ENCODE measurements around the gene FBLN5.
"Not testable (repeated sequence)": the region's sequence is repeated elsewhere in the genome, so short reads cannot be mapped to it uniquely, and the experiment has no call there.

FBLN5 gene

DNA sequence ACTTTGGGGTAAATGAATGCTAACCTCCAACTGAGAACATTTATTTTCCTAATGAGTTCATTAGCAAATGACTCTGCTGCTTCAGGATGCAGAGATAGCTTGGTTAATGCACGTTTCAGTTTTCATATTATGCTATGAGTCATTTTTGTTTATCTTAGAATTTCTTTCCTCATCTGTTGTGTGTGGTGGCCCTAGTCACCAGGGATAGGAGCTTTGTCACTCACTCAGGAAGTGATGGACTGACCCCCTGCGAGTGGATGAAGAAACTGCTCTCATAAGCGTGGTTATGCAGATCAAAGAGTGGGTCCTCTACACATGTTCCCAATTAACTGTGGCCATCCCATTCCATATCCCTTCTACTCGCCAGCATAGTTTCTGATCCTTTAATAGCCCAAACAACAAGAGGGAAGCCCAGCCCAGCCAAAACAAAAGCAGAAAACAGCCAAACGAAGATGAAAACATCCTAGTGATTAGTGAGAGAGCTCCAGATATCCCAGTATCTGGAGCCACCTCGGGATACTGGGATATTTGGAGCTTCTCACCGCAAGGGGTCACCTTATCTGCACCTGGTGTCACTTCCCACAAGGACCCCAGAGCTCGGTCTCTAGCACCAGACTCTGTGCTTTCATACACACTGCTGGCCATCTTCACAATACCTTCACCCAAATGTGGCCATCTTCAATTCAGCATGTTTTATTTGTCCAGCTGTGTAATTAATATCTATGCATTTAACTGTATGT lies 88.8 kb downstream of the FBLN5 start:
- Histone ChIP-seq H3K36me3 (no peaks in the 10 kb centered on the region), H3K9me3 (no peaks in the 10 kb centered on the region), H3K4me1 (peaks cover 9% of the 10 kb centered on the region), H4K20me1 (no peaks in the 10 kb centered on the region), H3K9ac (no peak overlapping the region), H3K4me2 (no peak overlapping the region), H3K27me3 (no peaks in the 10 kb centered on the region), H3K27ac (no peak overlapping the region), H3K4me3 (no peak overlapping the region)
- no peak for TF ChIP-seq Cebpa-rat (IDR thresholded peaks at IDR 0.05)

DNA sequence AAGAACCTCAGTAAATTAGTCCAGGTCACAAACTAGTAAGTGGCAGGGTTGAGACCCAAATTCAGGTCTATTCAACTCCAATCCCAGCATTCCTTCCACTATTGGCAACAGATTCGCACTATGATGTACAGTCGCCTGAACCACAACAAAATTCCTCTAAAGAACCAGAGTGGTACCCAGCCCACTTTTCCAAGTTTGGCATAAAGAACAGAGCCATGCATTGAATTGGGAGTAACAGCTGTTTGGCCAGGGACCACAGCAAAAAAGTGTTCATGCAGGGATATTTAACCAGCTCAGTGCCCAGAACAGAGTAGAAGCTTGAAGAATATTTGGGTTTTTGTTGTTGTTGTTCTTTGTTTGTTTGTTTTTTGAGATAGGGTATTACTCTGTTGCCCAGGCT lies 89.9 kb downstream of the FBLN5 start:
- Histone ChIP-seq H3K27me3 (no peaks in the 10 kb centered on the region), H3K9ac (no peak overlapping the region), H3K36me3 (no peaks in the 10 kb centered on the region), H3K4me1 (peaks cover 9% of the 10 kb centered on the region), H3K4me2 (no peak overlapping the region), H4K20me1 (no peaks in the 10 kb centered on the region), H3K4me3 (no peak overlapping the region), H3K9me3 (no peaks in the 10 kb centered on the region), H3K27ac (no peak overlapping the region)
- no peak for TF ChIP-seq Cebpa-rat (IDR thresholded peaks at IDR 0.05)

DNA sequence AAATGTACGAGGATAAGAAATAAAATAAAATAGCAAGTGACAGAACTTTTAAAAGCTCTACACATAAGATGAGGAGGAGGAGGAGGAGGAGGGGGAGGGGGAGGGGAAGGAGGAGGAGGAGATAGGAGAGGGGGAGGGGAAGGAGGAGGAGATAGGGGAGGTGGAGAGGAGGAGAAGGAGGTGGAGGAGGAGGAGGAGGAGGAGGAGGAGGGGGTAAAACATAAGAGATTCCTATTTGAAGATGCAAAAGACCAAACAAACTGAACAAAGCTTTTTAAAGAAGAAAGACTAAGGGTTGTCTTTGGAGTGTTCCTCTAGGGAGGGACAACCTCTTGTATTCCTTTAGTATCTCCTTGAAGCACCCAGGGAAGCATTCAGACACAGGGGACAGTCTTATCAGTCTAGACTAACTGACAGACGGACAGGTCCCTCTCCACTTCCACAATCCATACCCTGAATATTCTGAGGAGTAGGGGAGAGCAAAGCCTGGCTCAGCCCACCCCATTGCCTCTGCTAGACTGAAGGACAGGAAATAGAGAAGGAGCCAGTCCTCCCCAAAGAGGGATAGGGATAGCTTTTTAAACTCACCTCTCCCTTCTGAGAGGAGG lies 93.1 kb downstream of the FBLN5 start:
- H3K4me1 ChIP-seq = no peaks in the 10 kb centered on the region
- H3K27me3 ChIP-seq = no peaks in the 10 kb centered on the region
- no peak overlapping the region for H3K27ac ChIP-seq
- no peaks in the 10 kb centered on the region for H4K20me1 ChIP-seq
- H3K4me3 ChIP-seq = no peak overlapping the region
- H3K9me3 ChIP-seq = no peaks in the 10 kb centered on the region
- no peak overlapping the region for H3K4me2 ChIP-seq
- H3K9ac ChIP-seq = no peak overlapping the region
- H3K36me3 ChIP-seq = no peaks in the 10 kb centered on the region
- no peak for TF ChIP-seq Cebpa-rat (IDR thresholded peaks at IDR 0.05)

DNA sequence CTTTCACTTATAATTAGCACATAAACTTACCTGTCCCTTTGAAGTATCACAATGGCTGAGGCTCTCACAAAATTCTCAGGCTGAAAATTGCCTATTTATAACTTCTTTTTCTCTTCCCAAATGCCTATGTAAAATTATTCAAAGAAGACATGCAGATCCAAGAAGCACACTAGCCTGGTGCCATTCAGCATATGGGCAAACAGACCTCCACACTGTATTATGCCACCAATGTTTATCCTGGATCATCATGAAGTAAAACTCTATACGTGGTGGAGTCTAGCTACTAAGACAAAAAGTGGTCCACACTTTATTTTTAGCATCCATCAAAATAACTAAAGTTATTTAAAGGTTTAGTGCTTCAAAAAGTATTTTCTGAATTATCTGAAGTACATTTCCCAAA lies 95.9 kb downstream of the FBLN5 start:
- no peak for TF ChIP-seq Cebpa-rat (IDR thresholded peaks at IDR 0.05)
- Histone ChIP-seq H3K9ac (no peak overlapping the region), H4K20me1 (no peaks in the 10 kb centered on the region)

DNA sequence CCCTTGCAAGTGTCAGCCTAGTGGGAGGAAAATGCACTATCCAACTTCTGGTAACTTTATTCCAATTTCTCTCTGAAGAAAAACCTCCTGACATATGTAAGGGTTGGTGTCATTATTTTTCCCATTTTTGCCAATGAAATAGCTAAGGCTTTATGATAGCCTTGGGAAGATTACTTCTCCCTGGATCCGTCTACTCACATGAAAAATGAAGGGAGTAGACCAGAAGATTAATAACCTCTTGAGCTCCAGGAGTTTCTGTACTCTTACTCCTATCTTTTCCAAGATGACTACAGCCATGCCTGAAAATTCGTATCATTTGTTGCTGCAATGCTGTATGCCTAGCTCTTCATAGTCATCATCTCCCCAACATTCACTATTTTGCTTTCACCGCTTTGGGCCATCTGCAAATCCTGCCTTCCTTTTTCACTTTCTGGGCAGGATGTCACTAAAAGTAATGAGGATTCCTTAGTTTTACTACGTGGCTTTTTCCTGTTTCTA lies 98.9 kb downstream of the FBLN5 start:
- H3K9me3 ChIP-seq = no peaks in the 10 kb centered on the region

More for the DNA sequence above, 95.9 kb downstream of the FBLN5 start:
- Histone ChIP-seq H3K4me3 (no peak overlapping the region), H3K4me2 (no peak overlapping the region), H3K4me1 (no peaks in the 10 kb centered on the region), H3K36me3 (no peaks in the 10 kb centered on the region), H3K9me3 (no peaks in the 10 kb centered on the region), H3K27me3 (no peaks in the 10 kb centered on the region), H3K27ac (no peak overlapping the region)

DNA sequence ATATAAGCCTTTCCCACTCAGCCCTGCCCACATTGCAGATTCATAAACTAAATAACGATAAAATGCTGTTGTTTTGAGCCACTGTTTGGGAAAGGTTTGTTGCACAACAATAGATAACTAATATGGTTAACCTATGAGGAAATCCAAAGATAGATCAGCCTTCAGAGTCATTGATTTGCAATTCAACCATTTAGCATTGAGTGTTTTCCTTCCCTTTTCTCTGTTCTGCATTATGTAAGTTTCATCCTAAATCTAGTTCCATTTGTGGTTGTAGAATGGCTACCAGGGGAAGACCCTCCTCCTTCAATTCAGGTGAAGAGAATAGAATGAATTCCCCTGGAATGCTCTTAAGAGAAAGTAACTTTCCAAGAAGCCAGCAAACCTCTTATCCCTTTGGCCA lies 99.8 kb downstream of the FBLN5 start:
- Histone ChIP-seq H4K20me1 (no peaks in the 10 kb centered on the region), H3K36me3 (no peaks in the 10 kb centered on the region), H3K4me3 (no peak overlapping the region), H3K9me3 (no peaks in the 10 kb centered on the region), H3K4me2 (no peak overlapping the region), H3K27ac (no peak overlapping the region), H3K27me3 (no peaks in the 10 kb centered on the region), H3K9ac (no peak overlapping the region), H3K4me1 (no peaks in the 10 kb centered on the region)
- no peak for TF ChIP-seq Cebpa-rat (IDR thresholded peaks at IDR 0.05)

More for the DNA sequence above, 98.9 kb downstream of the FBLN5 start:
- Histone ChIP-seq H3K36me3 (no peaks in the 10 kb centered on the region), H3K9ac (no peak overlapping the region), H3K27me3 (no peaks in the 10 kb centered on the region), H3K4me2 (no peak overlapping the region), H4K20me1 (no peaks in the 10 kb centered on the region), H3K27ac (no peak overlapping the region), H3K4me1 (no peaks in the 10 kb centered on the region), H3K4me3 (no peak overlapping the region)
- TF ChIP-seq Cebpa-rat (IDR thresholded peaks at IDR 0.05) = no peak

DNA sequence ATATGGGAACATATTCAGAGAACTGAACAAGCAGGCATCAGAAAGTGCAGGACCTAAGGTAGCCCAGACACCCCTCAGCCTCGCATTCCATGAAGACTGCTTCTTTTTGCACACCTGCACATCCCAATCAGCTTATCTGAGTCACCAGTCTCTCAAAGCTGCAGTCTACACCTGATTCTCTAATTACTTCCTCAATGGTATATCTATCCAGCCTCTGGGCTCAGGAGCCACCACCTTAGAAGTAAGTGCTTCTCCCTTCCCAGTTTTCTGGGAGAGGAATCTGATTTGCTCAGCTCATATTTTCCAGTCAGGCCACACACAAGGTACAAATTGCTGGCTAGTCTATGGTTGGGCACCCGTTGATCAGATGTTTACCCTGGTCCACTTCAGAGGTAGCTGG lies 101.8 kb downstream of the FBLN5 start:
- Histone ChIP-seq H3K9me3 (no peaks in the 10 kb centered on the region), H3K4me3 (no peak overlapping the region), H3K9ac (no peak overlapping the region), H3K27me3 (no peaks in the 10 kb centered on the region), H3K4me2 (no peak overlapping the region), H4K20me1 (no peaks in the 10 kb centered on the region), H3K27ac (no peak overlapping the region), H3K36me3 (no peaks in the 10 kb centered on the region), H3K4me1 (no peaks in the 10 kb centered on the region)
- no peak for TF ChIP-seq Cebpa-rat (IDR thresholded peaks at IDR 0.05)

DNA sequence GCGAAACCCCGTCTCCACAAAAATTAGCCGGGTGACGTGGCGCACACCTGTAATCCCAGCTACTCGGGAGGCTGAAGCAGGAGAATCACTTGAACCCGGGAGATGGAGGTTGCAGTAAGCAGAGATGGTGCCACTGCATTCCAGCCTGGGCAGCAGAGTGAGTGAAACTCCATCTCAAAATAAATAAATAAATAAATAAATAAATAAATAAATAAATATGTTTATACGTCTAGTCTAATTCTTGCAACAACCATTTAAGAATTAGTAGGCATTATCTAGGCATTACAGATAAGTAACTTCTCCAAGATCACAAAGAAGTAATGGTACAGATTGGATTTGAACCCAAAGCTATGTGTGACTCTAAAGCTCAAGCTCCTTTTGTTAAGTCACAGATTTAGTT lies 102.4 kb downstream of the FBLN5 start:
- H4K20me1 ChIP-seq = not testable (repeated sequence)

DNA sequence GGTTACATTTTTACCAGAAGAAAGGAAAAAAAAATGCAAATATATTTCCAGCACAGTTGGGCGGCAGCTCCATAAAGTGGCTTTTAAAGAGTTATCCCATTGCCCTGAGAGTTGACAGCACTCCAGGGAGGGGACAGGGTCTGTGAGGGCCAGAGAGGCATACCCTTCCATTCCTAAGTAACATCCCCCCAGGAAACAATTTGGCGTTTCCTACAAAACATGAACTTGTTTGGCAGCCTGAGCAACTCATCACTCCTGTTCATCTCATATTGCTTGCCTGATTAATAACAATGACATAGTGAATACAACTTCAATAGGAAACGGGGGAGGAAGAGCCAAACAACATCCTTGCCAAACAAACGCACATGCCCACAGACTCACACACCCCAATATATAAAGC lies 103.5 kb downstream of the FBLN5 start:
- no peak overlapping the region for H3K4me2 ChIP-seq
- no peak overlapping the region for H3K27ac ChIP-seq
- no peaks in the 10 kb centered on the region for H3K4me1 ChIP-seq
- TF ChIP-seq Cebpa-rat (IDR thresholded peaks at IDR 0.05) = no peak
- no peak overlapping the region for H3K4me3 ChIP-seq
- H3K9me3 ChIP-seq = no peaks in the 10 kb centered on the region
- no peaks in the 10 kb centered on the region for H3K27me3 ChIP-seq
- no peaks in the 10 kb centered on the region for H3K36me3 ChIP-seq
- no peak overlapping the region for H3K9ac ChIP-seq
- no peaks in the 10 kb centered on the region for H4K20me1 ChIP-seq

More for the DNA sequence above, 102.4 kb downstream of the FBLN5 start:
- not testable (repeated sequence) for H3K4me3 ChIP-seq, H3K4me2 ChIP-seq, H3K9me3 ChIP-seq, H3K4me1 ChIP-seq, H3K9ac ChIP-seq, H3K27me3 ChIP-seq, H3K27ac ChIP-seq, H3K36me3 ChIP-seq

DNA sequence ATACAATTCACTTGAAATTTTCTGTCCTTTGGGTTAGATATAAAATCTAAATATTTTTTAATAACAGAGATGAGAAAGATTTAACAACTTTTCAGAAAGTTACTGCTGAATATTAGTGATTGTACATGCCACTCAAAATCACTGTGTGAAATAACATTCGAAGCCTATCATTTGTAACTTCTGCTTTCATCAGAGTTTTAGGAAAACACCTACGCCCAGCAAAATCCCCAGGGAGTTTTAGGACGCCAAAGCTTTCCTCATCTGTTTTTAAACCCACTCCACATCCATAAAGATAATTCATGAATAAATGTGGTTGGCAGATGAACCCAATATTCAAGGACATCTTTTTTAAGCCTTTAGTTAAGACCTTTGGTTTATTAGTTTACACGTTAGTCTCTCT lies 104.1 kb downstream of the FBLN5 start:
- H3K4me3 ChIP-seq = no peak overlapping the region
- no peak overlapping the region for H3K27ac ChIP-seq
- no peaks in the 10 kb centered on the region for H4K20me1 ChIP-seq
- H3K27me3 ChIP-seq = no peaks in the 10 kb centered on the region
- no peaks in the 10 kb centered on the region for H3K9me3 ChIP-seq
- no peak overlapping the region for H3K4me2 ChIP-seq
- H3K9ac ChIP-seq = no peak overlapping the region
- TF ChIP-seq Cebpa-rat (IDR thresholded peaks at IDR 0.05) = no peak
- H3K4me1 ChIP-seq = no peaks in the 10 kb centered on the region
- H3K36me3 ChIP-seq = no peaks in the 10 kb centered on the region
